Measurements from ENCODE around the gene ZNF134. TPM values are rescaled to one million over a fixed set of nuclear protein-coding genes. Genes with fewer than 3 reads are reported as not detected.
A peak's percentile ranks its signal among the peaks of the same experiment; 100 is the strongest.

The ZNF134 gene
- total and polyA plus RNA-seq, 9 of the 15 experiments (the other 6 are each of a cell fraction or from before 2014, with no cell fraction given) = 1.3 to 10.0 (median 5.7) TPM

DNA sequence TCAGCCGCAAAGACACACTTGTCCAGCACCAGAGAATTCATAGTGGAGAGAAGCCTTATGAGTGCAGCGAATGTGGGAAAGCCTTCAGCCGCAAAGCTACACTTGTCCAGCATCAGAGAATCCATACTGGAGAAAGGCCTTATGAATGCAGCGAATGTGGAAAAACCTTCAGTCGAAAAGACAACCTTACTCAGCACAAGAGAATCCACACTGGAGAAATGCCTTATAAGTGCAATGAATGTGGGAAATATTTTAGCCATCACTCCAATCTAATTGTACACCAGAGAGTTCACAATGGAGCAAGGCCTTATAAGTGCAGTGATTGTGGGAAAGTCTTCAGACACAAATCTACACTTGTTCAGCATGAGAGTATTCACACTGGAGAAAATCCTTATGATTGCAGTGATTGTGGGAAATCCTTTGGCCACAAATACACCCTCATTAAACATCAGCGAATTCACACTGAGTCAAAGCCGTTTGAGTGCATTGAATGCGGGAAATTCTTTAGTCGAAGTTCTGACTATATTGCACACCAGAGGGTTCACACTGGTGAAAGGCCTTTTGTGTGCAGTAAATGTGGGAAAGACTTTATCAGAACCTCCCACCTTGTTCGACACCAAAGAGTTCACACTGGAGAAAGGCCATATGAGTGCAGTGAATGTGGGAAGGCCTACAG is 6.8 kb downstream of the ZNF134 start:
- Histone ChIP-seq H3K4me1 (replicated peaks in 1 of 2; ENCODE audit: control insufficient read depth in 2 of 2, insufficient read depth in 2 of 2, low read length in 2 of 2) (no peaks in the 10 kb centered on the region), H3K4me3 (no peak overlapping the region), H3K9ac (ENCODE audit: insufficient read depth in 1 of 2, low read depth in 2 of 2, low read length in 2 of 2) (no peak overlapping the region), H3K9me1 (ENCODE audit: control insufficient read depth, insufficient read depth, low read length) (no peaks in the 10 kb centered on the region), H3K9me3 (replicated peaks; ENCODE audit: control insufficient read depth, insufficient read depth, low read depth, low read length) (peaks cover 46% of the 10 kb centered on the region), H3K4me2 (ENCODE audit: insufficient read depth, low read length) (no peak overlapping the region), H2AFZ (ENCODE audit: low read depth, low read length) (no peak overlapping the region), H3K27me3 (ENCODE audit: control insufficient read depth in 2 of 2, insufficient read depth in 2 of 2, low read length in 2 of 2) (no peaks in the 10 kb centered on the region), H3K36me3 (ENCODE audit: control insufficient read depth, insufficient read depth, low read length) (peaks cover 62% of the 10 kb centered on the region), H3K79me2 (ENCODE audit: control insufficient read depth, insufficient read depth, low read length) (peaks cover 12% of the 10 kb centered on the region; the same call in 2 of the 3 replicates), H4K20me1 (replicated peaks; ENCODE audit: control insufficient read depth, insufficient read depth, low read length) (no peaks in the 10 kb centered on the region), H3K27ac (ENCODE audit: extremely low read depth, low read depth, low read length) (no peak overlapping the region)
- ChIA-PET POLR2A (no interaction called here), CTCF (ENCODE audit: low intra/inter-chr PET ratio) (no interaction called here)
- BruUV-seq (replicated peaks) = no TSS peak
- FAIRE-seq (no peak), DNase-seq (ENCODE audit: extremely low read depth in 1 of 4, low spot score in 3 of 4) (no peak), ATAC-seq (no peak)
- intact Hi-C loops (cut with micrococcal nuclease) (no loop called here), in situ Hi-C loops (cut with MboI) (no loop called here)
- 70% methylated on average over 10 of the region's 10 CpGs for WGBS (ENCODE audit: insufficient coverage, low coverage, missing lambda C conversion rate)
- no peak for TF ChIP-seq ZNF561 (CRISPR knock-in tag; conservative IDR thresholded peaks at IDR 0.05)
- TF ChIP-seq, protein P1, sequence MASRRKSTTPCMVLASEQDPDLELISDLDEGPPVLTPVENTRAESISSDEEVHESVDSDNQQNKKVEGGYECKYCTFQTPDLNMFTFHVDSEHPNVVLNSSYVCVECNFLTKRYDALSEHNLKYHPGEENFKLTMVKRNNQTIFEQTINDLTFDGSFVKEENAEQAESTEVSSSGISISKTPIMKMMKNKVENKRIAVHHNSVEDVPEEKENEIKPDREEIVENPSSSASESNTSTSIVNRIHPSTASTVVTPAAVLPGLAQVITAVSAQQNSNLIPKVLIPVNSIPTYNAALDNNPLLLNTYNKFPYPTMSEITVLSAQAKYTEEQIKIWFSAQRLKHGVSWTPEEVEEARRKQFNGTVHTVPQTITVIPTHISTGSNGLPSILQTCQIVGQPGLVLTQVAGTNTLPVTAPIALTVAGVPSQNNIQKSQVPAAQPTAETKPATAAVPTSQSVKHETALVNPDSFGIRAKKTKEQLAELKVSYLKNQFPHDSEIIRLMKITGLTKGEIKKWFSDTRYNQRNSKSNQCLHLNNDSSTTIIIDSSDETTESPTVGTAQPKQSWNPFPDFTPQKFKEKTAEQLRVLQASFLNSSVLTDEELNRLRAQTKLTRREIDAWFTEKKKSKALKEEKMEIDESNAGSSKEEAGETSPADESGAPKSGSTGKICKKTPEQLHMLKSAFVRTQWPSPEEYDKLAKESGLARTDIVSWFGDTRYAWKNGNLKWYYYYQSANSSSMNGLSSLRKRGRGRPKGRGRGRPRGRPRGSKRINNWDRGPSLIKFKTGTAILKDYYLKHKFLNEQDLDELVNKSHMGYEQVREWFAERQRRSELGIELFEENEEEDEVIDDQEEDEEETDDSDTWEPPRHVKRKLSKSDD (conservative IDR thresholded peaks at IDR 0.05; ENCODE audit: low read length) = no peak
- TF ChIP-seq XRCC3 (IDR thresholded peaks at IDR 0.05) = peak; percentile 97
- TF ChIP-seq MXI1 (IDR thresholded peaks at IDR 0.05; ENCODE audit: low read depth, low read length) = no peak
- TF ChIP-seq, protein P2, sequence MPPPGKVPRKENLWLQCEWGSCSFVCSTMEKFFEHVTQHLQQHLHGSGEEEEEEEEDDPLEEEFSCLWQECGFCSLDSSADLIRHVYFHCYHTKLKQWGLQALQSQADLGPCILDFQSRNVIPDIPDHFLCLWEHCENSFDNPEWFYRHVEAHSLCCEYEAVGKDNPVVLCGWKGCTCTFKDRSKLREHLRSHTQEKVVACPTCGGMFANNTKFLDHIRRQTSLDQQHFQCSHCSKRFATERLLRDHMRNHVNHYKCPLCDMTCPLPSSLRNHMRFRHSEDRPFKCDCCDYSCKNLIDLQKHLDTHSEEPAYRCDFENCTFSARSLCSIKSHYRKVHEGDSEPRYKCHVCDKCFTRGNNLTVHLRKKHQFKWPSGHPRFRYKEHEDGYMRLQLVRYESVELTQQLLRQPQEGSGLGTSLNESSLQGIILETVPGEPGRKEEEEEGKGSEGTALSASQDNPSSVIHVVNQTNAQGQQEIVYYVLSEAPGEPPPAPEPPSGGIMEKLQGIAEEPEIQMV (tag; conservative IDR thresholded peaks at IDR 0.05; ENCODE audit: low read depth) = no peak
- no peak for TF ChIP-seq CREM (IDR thresholded peaks at IDR 0.05; ENCODE audit: low read depth)
- TF ChIP-seq, protein P3, sequence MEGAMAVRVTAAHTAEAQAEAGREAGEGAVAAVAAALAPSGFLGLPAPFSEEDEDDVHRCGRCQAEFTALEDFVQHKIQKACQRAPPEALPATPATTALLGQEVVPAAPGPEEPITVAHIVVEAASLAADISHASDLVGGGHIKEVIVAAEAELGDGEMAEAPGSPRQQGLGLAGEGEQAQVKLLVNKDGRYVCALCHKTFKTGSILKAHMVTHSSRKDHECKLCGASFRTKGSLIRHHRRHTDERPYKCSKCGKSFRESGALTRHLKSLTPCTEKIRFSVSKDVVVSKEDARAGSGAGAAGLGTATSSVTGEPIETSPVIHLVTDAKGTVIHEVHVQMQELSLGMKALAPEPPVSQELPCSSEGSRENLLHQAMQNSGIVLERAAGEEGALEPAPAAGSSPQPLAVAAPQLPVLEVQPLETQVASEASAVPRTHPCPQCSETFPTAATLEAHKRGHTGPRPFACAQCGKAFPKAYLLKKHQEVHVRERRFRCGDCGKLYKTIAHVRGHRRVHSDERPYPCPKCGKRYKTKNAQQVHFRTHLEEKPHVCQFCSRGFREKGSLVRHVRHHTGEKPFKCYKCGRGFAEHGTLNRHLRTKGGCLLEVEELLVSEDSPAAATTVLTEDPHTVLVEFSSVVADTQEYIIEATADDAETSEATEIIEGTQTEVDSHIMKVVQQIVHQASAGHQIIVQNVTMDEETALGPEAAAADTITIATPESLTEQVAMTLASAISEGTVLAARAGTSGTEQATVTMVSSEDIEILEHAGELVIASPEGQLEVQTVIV (CRISPR knock-in tag; IDR thresholded peaks at IDR 0.05; ENCODE audit: borderline replicate concordance) = no peak
- no peak for TF ChIP-seq RUNX1 (IDR thresholded peaks at IDR 0.05; ENCODE audit: low read depth)
- TF ChIP-seq, protein P4, sequence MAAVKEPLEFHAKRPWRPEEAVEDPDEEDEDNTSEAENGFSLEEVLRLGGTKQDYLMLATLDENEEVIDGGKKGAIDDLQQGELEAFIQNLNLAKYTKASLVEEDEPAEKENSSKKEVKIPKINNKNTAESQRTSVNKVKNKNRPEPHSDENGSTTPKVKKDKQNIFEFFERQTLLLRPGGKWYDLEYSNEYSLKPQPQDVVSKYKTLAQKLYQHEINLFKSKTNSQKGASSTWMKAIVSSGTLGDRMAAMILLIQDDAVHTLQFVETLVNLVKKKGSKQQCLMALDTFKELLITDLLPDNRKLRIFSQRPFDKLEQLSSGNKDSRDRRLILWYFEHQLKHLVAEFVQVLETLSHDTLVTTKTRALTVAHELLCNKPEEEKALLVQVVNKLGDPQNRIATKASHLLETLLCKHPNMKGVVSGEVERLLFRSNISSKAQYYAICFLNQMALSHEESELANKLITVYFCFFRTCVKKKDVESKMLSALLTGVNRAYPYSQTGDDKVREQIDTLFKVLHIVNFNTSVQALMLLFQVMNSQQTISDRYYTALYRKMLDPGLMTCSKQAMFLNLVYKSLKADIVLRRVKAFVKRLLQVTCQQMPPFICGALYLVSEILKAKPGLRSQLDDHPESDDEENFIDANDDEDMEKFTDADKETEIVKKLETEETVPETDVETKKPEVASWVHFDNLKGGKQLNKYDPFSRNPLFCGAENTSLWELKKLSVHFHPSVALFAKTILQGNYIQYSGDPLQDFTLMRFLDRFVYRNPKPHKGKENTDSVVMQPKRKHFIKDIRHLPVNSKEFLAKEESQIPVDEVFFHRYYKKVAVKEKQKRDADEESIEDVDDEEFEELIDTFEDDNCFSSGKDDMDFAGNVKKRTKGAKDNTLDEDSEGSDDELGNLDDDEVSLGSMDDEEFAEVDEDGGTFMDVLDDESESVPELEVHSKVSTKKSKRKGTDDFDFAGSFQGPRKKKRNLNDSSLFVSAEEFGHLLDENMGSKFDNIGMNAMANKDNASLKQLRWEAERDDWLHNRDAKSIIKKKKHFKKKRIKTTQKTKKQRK (IDR thresholded peaks at IDR 0.05; ENCODE audit: borderline replicate concordance, low read depth, low read length) = no peak
